HG02840 (cell line): ENCODE measurements around the gene FBXW10B.
"Not testable (repeated sequence)": the region's sequence is repeated elsewhere in the genome, so short reads cannot be mapped to it uniquely, and the experiment has no call there.

Experiments used
- ATAC-seq: cut with Tn5 transposase; IDR thresholded peaks from one replicate; pipeline ENCODE4 v1.9.1; 2021; ENCODE audit warnings: mild to moderate bottlenecking, moderate library complexity, moderate number of reproducible peaks; ENCODE audit not compliant: unreplicated experiment, low FRiP score

Gene FBXW10B, protein sequence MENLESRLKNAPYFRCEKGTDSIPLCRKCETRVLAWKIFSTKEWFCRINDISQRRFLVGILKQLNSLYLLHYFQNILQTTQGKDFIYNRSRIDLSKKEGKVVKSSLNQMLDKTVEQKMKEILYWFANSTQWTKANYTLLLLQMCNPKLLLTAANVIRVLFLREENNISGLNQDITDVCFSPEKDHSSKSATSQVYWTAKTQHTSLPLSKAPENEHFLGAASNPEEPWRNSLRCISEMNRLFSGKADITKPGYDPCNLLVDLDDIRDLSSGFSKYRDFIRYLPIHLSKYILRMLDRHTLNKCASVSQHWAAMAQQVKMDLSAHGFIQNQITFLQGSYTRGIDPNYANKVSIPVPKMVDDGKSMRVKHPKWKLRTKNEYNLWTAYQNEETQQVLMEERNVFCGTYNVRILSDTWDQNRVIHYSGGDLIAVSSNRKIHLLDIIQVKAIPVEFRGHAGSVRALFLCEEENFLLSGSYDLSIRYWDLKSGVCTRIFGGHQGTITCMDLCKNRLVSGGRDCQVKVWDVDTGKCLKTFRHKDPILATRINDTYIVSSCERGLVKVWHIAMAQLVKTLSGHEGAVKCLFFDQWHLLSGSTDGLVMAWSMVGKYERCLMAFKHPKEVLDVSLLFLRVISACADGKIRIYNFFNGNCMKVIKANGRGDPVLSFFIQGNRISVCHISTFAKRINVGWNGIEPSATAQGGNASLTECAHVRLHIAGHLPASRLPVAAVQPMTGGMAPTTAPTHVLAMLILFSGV

DNA sequence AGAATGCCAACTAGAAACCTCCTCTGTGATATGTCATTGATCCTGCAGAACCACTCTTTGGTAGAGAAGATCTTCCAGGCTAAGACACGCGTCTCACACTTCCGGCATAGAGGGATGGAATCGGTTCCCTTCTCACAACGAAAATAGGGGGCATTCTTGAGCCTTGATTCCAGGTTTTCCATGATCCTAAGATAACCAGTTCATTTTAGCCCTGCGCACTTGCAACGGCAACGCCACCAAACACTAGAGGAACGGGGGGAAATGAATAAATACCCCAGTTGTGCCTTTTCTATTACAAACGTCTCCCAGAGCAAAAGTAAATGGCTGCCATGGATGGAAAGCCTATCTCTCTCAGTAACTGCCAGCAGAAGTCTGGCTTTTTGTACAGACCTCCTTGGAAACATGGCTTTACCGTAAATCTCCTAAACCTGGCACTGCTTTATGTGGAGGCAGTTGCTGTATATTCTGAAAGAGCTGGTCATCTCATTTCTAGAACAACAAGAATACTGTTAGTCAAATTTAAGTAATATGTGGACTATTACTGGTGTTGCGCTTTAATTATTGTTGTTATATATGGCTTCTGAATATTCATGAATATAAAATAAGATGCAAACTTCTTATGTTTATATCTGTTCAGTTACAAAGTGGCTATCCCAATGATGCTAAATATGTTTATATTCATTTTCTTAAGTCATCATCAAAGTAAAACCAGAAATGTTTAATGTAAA, at the start of gene FBXW10B:
FBXW10B (minus strand) TSS at position 374 of the 728 bp plus-strand sequence; CDS start at position 182, 192 bp downstream.
- not testable (repeated sequence) for ATAC-seq

DNA sequence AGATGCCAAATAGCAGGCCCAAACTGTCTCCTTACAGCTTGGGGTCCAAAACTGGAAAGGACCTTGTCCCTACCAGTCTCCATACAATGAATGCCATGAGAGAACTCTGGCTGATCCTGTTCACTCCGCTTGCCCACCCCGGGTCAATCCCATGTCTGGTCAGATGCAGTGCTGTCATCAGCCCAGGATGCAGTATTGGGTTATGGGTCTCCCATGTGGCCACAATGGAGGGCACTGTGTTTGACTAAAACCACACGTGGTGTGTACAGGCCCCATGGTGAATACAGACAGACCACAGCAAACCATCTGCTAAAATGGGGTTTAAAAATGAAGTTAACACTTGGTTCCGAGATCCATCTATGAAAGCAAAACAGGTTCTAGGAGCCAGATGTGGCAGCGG, 44.2 kb upstream of the FBXW10B start:
- no peak for ATAC-seq

DNA sequence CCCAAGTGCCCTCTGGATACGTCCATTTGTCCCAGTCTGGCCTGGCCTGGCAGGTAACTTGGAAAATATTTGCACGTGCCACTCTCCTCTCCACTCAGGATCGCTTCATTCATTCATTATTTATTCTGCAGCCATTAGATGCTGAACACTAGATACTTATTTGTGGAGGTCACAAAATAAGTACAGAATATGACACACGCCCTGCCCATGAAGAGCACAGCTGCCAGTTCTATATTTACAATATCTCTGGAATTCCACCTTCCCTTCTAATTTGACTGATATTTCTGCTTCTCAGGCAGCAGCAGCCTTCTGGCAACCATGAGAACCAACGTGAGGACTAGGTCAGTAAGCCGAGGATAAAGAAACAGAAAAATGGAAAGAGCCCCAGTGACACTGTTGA, 43.7 kb upstream of the FBXW10B start:
- ATAC-seq: no peak

DNA sequence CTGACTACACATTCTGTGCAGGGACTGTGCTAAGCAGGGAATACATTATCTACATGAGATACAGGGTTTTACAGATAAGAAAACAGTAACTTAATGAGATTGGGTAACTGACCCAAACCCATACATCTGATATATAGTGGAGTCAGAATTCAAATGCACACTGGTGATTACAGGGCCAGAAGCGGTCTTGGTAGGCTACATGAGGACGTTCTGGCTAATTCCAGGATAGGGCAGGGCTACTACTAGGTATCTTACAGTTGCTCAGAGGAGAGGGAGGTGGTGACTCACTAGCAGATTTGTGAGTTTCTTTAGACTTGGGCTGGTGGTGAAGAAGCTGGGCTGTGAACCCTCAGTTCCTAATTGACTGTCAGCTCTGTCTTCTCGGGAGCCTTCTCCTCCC, 43.2 kb upstream of the FBXW10B start:
- ATAC-seq: no peak

DNA sequence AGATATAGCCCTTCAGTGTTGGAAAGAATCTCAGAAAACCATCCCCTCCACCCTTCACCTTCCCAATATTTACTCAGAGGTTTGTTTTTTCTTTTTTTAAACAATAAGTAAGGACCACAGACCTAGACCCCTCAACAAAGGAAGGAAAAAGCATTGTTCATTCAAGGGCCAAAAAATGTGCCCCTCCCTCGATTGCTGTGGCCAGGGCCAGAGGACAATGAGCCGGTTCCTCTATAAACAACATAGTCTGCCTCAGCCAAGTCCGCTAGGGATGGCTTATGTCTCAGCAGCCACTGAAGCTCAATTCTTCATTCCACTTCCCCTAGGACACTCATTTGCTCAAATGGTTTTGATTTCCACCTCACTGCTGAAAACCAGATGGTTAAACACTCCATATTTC, 40.6 kb upstream of the FBXW10B start:
- ATAC-seq: no peak

DNA sequence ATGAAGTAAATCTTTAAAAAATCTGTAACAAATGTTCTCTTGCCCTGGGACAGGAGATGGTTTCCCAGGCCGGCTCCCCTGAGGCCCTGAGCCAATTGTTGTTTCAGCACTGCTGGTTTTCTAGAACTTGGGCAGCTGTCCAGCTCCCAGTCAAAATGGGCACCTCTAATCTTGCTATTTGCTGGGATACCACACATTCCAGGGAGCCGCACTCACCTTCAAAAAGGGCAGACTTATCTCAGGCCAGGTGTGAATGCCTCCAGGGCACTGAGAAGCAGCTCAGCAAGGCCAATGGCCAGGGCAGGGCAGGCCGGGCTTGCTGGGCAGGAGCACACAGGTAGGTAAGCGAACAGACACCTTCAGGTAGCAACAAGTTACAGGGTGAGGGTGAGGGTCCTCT, 40.2 kb upstream of the FBXW10B start:
- no peak for ATAC-seq

DNA sequence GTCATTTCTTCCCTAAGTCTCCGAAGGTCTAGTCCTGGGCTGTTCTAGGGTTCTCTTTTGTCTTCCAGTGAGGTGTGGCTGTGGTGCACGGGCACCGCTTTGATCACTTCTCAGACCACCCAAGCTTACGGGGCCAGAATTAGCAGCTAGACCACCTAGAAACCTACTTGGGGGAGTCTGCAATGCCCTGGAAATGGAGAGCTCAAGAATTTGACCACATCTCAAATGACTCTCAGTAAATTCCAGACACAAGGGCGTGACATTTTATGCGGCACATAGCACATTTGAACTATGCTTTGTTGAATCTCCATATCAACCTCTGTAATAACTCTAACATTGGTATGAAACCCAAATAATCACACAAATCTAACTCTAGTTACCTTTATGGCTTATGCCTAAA, 39.7 kb upstream of the FBXW10B start:
- ATAC-seq: no peak

DNA sequence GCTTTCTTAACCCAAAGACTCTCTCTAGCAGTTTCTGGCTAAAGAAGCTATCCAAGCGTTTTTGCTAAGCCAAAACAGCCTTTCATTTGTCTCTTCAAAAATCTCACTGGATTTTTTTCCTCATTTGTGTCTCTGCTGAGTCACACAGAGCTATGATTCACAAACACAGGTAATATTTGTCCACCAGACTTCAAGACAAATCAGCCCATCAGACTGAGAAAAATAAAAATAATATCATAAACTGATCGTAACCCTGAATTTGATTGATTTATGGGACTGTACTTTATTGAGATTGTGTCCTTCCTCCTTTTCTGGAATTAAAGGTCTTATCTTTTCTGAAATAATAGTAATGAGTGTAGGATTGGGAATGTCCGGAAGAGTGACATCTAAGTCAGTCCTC, 38.8 kb upstream of the FBXW10B start:
- ATAC-seq: no peak

DNA sequence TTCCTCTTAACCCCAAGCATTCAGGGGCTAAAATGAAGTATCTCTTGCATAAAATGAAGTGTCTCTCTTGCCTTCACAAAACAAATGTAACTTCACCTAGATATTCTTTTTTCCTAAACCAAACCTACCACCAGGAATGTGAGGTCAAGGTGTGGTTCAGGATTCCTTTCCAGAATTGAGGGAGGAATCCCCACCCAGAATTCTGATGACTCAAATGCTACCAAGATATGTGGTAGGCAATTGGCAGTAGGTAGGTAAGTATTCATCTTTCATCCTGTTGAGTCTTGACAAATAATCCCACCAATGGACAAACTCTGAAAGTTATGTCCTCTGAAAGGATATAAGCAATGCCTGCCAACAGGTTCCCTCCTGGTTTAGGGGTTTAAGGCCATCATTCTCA, 38.4 kb upstream of the FBXW10B start:
- no peak for ATAC-seq

DNA sequence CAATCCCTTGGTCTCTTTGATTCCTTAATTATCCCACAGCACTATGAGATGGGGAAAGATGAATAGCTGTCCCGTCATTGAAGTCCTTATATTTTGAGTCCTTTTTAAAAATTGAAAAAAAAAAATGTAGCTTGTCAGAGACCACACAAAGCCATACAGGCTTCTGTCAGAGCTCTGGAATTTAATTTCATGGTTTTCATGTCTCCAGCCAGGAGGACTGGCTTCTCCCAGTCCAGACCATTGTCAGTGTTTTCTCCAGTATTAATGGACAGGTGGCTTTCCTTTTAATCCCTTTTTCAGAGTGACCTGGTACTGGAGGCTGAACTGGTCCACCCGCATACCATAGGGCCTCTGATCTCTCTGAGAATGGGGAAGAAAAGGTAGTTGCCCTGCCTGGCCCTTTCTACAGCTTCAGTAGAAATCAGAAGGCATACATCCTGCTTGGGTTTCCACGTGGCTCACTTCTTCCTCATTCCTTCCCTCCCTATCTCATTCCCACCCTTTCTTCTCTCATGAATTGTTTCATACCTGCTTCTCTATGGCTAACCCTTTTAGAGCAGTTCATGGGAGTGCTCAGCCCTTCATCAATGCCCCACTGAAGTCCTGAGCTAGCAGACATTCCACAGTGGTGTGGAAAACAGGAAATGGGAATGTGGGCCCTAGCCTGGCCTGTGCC, 35.5 kb upstream of the FBXW10B start:
- ATAC-seq: no peak

DNA sequence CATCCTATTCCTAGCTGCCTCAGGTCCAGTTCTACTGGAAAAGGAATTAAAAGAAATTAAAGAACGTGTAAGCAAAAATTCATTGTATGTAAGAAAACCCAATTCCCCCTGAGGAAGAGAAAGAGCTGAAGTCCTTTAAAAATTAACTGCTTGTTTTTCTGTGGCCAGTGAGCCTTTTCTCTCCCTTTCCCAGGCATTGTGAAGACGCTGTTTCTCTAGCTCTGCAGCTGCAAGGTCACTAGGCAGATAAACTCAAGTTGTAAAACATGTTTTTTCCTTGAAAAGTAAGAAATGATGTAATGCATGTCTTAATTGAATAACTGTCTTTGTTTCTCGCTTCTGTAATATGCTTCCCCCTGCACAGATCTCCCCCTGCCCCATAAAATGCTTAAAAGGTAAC, 34.9 kb upstream of the FBXW10B start:
- not testable (repeated sequence) for ATAC-seq

DNA sequence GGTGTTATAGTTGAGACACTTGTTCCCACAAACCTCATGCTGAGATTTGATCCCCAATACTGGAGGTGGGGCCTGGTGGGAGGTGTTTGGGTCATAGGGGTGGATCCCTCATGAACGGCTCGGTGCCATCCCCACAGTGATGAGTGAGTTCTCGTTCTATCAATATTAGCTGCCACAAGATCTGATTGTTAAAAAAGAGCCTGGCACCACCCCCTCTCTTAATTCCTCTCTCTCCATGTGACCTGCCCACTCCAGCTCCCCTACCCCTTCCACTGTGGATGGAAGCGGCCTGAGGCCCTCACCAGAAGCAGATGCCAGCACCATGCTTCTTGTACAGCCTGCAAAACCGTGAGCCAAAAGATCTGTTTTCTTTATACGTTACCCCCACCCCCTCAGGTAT, 33.5 kb upstream of the FBXW10B start:
- no peak for ATAC-seq

DNA sequence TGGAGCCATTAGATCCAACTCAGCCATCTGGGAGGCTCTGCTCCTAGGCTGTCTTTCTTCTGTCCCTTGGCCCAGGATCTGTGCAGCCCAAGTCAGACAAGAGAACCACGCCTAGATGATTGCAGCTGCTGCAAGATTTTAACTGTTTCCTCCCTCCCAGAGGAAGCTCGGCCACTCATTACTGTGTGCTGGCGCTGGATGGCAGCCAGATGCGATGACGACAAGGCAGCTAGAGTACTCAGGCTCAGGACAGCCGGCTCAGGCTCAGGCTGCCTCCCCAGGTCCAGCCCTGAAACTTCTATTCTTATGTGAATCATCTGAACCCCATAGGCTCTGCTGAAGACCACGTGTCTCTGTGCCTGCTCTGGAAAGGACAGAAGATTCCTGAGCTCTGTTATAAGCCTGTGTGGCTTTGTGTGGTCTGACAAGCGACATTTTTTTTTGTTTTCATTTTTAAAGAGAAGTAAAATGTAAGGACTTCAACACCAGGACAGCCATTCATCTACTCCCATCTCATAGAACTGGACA, 32.1 kb upstream of the FBXW10B start:
- ATAC-seq: no peak

DNA sequence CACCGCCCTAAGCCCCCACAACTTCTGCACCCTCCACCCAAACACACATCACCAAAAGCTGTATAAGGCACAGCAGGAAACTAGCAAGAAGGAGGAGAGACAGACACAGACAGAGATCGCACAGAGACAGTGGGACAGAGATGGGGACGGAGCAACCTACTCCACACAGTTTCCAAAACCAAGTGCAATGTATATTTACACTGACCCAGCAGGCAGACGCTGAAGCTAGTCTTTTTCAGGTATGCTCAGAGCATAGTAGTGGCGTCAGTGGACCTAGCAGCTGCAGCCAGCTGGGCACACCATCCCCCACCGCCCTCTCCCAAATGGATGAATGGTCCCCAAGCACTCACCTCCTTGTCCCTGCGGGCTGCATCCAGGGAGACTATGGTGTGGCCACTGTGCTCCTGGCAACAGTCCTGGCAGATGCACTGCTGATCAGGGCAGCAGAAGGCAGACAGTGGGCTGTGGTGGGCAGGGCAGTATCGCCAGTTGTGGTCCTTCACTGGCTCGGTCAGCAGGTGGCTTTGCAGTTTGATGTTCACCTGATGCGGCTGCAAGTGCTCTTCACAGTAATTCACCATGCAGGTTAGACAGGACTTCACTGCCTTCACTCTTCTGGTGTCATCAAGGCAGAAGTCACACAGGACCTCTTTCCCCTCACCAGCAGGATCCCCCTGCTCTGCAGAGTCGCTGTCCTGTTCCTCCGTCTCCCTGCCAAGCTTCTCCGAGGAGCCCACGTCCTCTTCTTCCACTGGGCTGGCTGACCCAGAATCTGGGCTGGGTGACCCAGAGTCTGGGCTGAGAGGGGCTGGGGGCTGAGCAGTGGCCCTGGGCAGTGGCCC, 31.5 kb upstream of the FBXW10B start:
- ATAC-seq: no peak

DNA sequence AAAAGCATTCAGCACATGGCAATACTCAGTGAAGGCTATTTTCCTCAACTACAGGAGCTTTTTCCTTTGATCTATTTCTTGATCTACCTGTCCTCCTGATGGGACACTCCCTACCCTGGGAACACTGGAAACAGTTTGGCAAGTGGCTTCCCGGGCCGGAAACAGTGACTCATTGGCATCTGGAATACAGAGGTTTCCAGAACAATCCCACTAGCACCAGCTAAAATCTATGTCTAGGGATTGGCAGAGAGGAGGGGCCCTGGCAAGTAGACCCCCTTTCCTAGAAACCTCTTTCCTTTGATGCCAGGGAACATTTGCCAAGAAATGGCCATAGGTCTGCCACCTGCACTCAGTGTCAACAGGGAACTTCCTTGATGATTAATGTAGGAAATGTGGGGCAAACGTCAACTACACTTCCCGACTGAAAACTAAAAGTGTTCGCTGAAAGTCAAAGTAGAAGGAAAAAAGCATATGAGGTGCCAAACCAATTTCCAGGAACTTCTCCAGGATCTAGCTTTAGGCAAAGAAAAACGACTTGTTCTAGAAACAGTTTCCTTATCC, 30.4 kb upstream of the FBXW10B start:
- ATAC-seq: no peak

DNA sequence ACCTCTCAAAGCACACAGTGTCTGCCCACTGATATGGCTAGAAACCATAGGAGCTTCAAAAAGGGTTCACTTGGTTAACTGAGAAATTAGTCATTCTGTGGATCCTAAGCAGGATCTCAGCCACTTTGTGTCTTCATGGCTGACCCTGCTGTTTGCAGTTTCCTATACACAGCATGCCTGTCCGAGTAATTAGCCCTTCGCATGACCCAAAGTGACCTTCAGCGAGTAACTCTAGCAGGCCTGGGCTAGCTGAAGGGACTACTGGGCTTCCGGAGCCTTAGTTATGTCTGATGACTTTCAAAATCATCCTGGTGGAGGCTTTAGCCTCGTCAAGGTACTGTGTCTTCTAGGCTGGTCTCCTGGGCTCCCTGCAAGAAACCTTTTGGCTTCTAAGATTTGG, 28.9 kb upstream of the FBXW10B start:
- ATAC-seq: no peak

DNA sequence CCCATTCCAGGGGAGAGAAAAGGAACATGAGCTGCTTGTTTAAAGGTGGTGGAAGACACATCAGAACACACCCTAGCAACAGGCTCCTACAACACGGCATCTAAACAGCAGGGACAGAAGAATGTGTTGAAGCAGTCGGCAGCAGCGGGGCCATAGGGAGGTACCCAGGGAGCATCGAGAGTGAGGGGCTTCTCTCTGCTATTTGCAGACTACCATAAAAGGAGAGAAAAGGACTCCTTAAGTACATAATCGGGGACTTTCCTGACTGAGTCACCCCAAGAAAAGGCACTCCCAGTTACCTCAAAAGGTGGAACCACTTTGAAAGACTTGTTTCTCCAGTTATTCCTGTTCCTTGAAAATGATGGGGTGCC, 26.4 kb upstream of the FBXW10B start:
- ATAC-seq: not testable (repeated sequence)

DNA sequence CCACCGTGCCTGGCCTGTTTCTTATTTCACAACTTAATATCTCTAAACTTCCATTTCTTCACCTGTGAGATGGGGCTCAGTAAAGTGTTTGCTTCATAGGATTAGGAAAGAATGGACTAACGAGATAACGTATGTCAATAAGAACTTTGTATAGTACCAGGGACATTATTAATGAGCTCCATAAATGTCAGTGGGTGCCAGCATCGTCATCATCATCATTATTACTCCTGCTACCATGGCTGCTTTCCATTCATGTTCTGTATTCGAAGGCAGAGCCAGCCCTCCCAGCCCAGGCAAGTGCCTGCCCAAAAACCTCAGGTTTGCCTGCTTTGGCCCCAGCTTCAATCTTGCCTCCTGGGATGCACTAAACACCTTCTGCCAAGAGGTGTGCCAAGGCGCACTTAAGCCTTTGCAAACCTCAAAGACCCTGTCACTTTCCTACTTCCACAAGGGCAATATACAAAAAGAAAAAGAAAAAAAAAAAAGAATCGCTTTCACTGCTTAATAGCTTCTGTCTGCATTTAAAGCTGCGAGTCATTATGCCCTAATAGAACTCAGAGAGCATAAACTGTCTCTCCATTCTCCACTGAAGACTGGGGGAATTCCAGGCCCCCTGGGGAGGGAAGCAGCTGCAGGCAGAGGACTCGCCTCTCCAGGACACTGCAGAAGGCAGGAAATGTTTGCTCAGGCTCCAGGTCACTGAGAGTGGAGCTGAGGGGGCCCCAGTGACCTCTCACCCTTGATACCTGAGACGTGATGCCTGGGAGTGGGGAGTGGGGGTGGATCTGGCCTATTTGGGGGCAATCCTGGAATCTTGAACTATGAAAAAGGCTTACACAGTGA, 25.8 kb upstream of the FBXW10B start:
- not testable (repeated sequence) for ATAC-seq
